Thoracic aorta (tissue), 2 donors: ENCODE results near the gene SLC1A7. TPM values are rescaled to one million over a fixed set of nuclear protein-coding genes. Genes with fewer than 3 reads are reported as not detected.

ENCODE experiments used
- ATAC-seq: fragments of 150-250 bp; one replicate; pipeline ENCODE4 v1.8.0; 2017; ENCODE audit warnings: low read depth; ENCODE audit not compliant: insufficient number of reproducible peaks, low FRiP score
- DNase-seq: peaks from one replicate; pipeline ENCODE4 v3.0.0-alpha.2; 2020; ENCODE audit warnings: low spot score
- H3K27ac ChIP-seq, 2 donors: fragments of 200-600 bp; sonication (generic); 1 replicate in 1 of 2; 2 replicates in 1 of 2; pipeline ENCODE4 v1.5.1; 2016; ENCODE audit warnings: mild to moderate bottlenecking in 2 of 2, moderate library complexity in 2 of 2
- H3K27me3 ChIP-seq: fragments of 200-600 bp; sonication (generic); replicated peaks from 2 replicates; pipeline ENCODE4 v1.6.0; 2016; ENCODE audit warnings: mild to moderate bottlenecking; ENCODE audit not compliant: insufficient read depth
- H3K36me3 ChIP-seq: fragments of 200-600 bp; sonication (generic); one replicate; pipeline ENCODE4 v1.5.1; 2016
- H3K4me1 ChIP-seq, 2 donors: fragments of 200-600 bp; sonication (generic); 1 replicate in 1 of 2; 2 replicates in 1 of 2; pipeline versions ENCODE4 v1.5.1 to v1.6.0; 2016; ENCODE audit warnings: low read depth in 2 of 2, mild to moderate bottlenecking in 1 of 2; ENCODE audit not compliant: control insufficient read depth in 1 of 2
- H3K4me3 ChIP-seq: fragments of 200-600 bp; sonication (generic); 2 replicates; pipeline ENCODE4 v1.5.1; 2016; ENCODE audit warnings: mild to moderate bottlenecking
- H3K9me3 ChIP-seq: fragments of 200-600 bp; sonication (generic); 2 replicates; pipeline ENCODE4 v1.5.1; 2016
- CTCF ChIP-seq: fragments of 200-600 bp; sonication (generic); IDR thresholded peaks from one replicate; pipeline ENCODE4 v1.5.1; 2019; ENCODE audit warnings: antibody characterized with exemption
- total RNA-seq, 2 donors: library from RNA; depleted of rRNA; stranded (reverse); fragments of >200 nt; gene quantifications; one replicate each; pipeline versions ENCODE4 v1.1.0 to v1.2.3, GENCODE V29; 2016

Gene SLC1A7
- total RNA-seq, 2 donors from 2014 or later, result 0.42 to 3.0 TPM

GRCh38 chr1:53172426-53173128 lies 30.1 kb upstream of the SLC1A7 start:
- DNase-seq (no peak), ATAC-seq (no peak)
- no peak for TF ChIP-seq CTCF
- Histone ChIP-seq H3K27me3 (no peaks in the 10 kb centered on the region), H3K27ac (no peak overlapping the region), H3K4me3 (no peak overlapping the region), H3K9me3 (no peaks in the 10 kb centered on the region), H3K36me3 (no peaks in the 10 kb centered on the region), H3K4me1 (peaks cover 14 to 29% of the 10 kb centered on the region in 2 donors)

- Histone ChIP-seq H3K27me3 (no peaks in the 10 kb centered on the region), H3K4me1 (peaks cover under 1% of the 10 kb centered on the region in 2 donors), H3K27ac (no peak overlapping the region), H3K36me3 (no peaks in the 10 kb centered on the region), H3K9me3 (no peaks in the 10 kb centered on the region), H3K4me3 (no peak overlapping the region)
- TF ChIP-seq CTCF, result no peak
- DNase-seq (no peak), ATAC-seq (no peak)
Observed at GRCh38 chr1:53166912-53167311, 24.5 kb upstream of the SLC1A7 start.

- DNase-seq (no peak), ATAC-seq (no peak)
- no peak overlapping the region for H3K27ac ChIP-seq
- H3K9me3 ChIP-seq, result no peaks in the 10 kb centered on the region
- no peak for TF ChIP-seq CTCF
- H3K4me1 ChIP-seq, result no peaks in the 10 kb centered on the region
- no peaks in the 10 kb centered on the region for H3K36me3 ChIP-seq
- H3K27me3 ChIP-seq, result no peaks in the 10 kb centered on the region
- H3K4me3 ChIP-seq, result no peak overlapping the region
Observed at GRCh38 chr1:53166366-53166765, 23.9 kb upstream of the SLC1A7 start.

- no peaks in the 10 kb centered on the region for H3K27me3 ChIP-seq
- no peaks in the 10 kb centered on the region for H3K36me3 ChIP-seq
- no peaks in the 10 kb centered on the region for H3K9me3 ChIP-seq
- no peak for TF ChIP-seq CTCF
- H3K4me1 ChIP-seq, result no peaks in the 10 kb centered on the region
- no peak for DNase-seq
- H3K4me3 ChIP-seq, result no peak overlapping the region
- H3K27ac ChIP-seq, result no peak overlapping the region
- no peak for ATAC-seq
Observed at GRCh38 chr1:53165408-53165961, 23.0 kb upstream of the SLC1A7 start.

GRCh38 chr1:53163291-53163768 lies 20.9 kb upstream of the SLC1A7 start:
- H3K9me3 ChIP-seq, result no peaks in the 10 kb centered on the region
- no peaks in the 10 kb centered on the region for H3K4me1 ChIP-seq
- TF ChIP-seq CTCF, result no peak
- ATAC-seq (no peak), DNase-seq (no peak)
- no peak overlapping the region for H3K4me3 ChIP-seq
- H3K36me3 ChIP-seq, result no peaks in the 10 kb centered on the region
- no peaks in the 10 kb centered on the region for H3K27me3 ChIP-seq
- H3K27ac ChIP-seq, result no peak overlapping the region
